NCI-H82 treated with DMSO at 0.1 percent for 48 hours (cell line): ENCODE data around the gene NRXN3.
"Not testable (repeated sequence)": the region's sequence is repeated elsewhere in the genome, so short reads cannot be mapped to it uniquely, and the experiment has no call there.

Experiments used
- DNase-seq: peaks from one replicate; lab custom pipeline; 2025; ENCODE audit not compliant: unreplicated experiment; lab: John Stamatoyannopoulos, UW

NRXN3 gene

DNA sequence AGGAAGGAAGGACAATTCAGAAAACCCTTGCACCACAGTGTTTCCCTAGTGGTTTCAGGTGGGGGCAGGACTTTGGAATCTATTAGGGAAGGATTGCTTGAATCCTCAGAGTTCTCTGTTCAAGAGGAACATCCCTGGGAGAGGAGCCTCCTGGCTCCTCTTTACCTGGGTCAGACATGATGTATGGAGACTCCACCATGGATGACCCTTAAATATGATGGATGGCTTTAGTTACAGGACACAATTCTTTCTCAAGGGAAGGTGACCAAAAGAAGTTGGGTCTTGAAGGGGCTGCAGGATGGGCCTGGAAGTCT is 396.6 kb downstream of the NRXN3 start:
- no peak for DNase-seq

DNA sequence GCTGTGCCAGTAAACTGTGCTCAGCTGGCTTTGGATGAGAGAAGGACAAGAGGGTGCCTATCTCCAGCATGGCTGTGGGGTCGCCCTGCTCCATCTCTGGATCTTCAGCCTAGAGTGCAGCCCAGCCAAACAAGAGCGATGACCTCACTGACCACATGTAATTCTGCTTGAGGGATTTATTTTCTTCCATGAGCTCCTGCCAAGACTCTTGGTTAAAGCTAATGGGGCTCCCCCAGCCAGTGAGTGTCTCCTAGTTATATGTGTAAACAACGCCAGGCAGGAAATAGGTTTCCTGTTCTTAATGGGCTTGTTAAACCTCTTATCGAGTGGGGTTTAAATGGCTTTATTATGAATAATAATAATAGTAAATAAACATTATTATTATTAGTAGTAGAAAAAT is 397.2 kb downstream of the NRXN3 start:
- no peak for DNase-seq

- DNase-seq, result not testable (repeated sequence)
These were observed 403.6 kb downstream of the NRXN3 start for GRCh38 chr14:78573736-78574135.

DNA sequence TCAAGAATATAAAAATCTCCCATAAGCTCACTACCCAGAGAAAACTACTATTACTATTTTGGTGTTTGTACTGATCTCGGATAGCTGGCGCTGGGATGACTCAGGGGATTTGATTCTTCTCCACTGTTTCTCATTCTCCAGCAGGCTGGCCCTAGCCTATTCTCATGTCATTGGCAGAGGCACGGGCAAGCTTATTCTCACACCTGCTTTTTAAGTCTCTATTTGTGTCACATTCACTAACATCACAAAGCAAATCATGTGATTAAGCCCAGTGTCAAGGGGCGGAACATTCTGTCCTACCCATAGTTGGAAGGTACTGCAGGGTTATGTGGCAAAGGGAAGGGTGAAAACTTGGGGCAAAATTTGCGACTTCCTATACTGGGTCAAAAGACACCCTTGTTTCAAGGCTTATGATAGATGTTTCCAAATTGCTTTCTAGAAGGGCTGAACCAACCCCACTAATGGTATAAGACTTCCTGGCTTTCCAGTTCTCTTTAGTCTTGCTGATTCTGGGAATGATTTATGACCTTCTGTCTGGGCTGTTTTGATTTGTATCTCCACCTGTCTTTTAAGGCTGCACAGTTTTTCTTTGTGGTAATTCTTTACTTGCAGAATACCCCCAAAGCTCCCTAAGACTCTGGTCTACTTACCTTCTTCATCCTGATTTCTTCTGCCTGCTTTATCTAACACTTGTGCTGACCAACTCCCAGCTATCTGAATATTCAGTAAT is 406.4 kb downstream of the NRXN3 start:
- no peak for DNase-seq

DNA sequence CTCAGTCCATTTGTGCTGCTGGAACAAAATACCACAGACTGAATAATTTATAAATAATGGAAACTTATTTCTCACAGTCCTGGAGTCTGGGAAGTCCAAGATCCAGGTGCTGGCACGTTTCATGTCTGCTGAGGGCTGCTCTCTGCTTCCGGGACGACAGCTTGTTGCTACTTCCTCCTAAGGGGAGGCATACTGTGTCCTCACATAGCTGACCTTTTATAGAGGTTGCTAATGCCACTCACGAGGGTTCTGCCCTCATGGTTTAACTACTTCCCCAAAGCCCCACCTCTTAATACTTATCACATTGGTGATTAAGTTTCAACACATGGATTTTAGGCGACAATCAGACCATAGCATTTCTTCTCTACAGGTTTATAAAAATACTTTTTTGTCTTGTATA is 411.1 kb downstream of the NRXN3 start:
- no peak for DNase-seq

GRCh38 chr14:78586681-78587080 is 416.5 kb downstream of the NRXN3 start:
- DNase-seq, result peak; percentile 48

DNA sequence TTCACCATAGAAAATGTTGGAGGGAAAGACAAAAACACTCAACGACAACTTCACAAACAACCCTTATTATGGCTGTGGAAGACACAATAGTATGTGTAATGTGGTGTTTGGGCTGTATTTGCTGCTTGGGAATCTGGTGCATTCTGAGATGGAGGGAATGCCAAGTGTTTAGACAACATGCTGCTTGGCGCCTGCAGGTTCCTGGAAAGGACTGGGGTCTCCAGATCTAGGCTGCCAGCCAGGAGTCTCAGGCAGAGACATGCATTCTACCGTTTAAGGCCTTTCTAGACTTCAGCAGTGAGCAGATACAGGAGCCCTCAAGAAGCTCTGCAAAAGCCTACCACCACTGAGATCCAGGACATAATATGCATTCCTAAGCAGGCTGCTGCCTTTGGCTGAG is 418.7 kb downstream of the NRXN3 start:
- DNase-seq, result no peak

DNA sequence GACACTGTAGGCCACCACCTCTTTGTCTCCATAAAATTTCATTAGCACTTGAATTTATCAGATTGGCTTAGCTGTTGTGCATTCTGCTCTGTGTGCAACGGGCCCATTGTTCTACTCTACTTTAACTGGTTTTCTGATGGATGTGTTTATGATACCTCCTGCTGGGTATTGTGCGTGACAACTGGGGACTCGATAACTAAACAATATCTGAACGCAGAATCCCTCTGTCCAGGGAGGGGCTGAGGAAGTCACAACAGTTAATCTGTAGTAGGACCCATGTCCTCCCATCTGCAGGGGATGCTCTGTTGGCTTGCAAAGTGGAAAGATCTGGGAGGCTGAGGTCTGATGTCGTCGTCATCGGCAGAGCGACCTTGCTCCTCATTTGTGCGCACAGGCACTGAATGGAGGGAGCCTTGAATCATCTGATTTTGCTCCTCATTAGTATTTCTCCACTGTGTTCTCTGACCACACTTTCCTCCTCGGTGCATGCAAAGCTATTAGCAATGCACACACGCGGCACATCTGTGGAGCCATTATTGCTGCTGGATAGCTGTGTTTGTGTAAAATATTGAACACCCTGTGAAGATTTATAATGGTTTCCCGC is 422.5 kb downstream of the NRXN3 start:
- no peak for DNase-seq

DNA sequence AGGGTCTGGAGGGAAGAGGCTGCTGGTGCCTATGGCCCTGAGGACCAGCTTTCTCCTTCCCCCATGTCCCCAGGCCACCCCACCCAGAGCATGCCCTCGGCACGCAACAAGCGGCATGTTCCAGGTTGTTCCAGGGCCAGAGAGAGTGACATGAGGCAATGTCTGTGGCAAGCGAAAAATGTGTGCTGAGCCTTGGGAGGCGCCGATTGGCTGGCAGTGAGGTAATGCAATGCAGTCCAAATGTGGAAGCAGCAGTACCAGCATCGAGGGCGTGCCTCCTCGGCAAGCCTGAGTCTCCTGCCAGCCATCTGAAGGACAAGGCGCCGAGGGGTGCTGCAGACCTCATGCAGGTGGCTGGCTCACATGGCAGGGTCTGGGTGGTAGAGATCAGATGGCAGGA is 423.8 kb downstream of the NRXN3 start:
- no peak for DNase-seq

- no peak for DNase-seq
These were observed 425.6 kb downstream of the NRXN3 start for GRCh38 chr14:78595797-78596196.

DNA sequence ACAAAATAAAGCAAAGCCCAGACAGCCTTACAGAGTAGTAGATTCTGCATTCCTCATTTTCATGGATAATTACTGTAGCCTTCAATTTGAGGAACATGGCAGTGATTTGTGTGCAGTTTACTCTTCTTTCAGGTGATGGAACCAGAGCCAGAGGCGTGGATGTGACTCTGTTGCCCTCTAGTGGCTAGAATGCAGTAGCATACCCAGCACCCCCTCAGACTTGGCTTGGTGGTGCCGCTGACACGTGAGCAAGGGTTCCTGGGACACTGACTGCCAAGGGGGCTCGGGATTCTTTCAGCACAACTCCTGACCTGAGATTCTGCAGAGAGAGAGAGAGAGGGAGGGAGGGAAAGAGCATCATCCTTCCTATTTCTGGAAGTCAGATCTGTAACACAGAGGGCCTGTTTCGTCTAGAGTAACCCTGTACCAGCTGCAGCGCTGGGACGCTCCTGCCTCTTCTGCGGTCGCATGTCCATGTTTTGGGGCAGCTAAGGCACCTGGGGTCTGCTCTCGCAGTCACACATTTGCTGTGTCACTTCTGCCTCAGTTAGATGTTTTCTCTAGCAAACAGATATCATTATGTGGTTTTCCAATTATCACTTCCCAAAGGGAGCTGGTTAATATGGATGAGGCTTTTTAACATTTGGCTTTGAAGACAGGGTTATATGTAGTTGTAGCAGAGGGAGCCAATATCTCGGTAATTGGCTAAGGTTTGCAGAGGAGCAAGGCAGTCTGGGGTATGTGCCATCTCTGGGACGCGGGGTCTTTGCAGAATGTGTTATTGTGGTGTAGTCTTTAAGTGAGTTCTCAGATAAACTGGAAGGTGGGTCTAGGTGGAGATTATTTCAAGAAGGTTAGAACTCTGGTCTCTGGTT is 428.1 kb downstream of the NRXN3 start:
- DNase-seq, result peak; percentile 1

DNA sequence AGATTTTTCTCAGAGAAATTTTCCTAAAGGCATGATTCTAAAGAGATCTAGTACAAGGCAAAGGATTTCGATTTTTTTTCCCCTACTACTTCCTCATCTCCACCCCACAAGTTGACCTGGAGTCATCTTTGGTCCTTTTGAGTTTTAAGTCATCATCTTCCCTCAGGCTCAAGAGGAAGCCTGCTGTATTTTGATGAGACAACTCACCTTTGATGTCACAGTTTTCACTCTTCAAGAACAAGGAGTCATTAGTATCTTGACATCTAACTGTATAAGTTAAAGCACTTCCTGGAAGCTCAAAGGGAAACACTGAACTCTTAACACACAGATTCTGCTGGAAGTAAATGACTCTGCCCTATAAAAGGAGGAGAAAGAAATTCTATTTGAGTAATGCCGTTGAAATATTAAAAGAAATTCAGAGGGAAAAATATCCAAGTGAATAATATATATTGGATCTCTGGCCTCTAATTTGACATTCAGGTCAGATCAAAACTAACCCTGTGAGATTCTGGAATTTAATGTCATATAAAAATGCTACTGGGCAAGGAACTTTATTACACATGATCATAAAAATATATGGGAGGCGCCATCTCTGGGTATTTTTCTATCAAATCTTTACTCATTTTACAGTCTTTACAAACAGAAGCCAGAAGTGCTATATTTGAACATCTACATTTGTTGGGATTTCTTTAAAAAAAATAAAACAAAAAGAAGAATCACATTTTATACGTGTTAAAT is 435.0 kb downstream of the NRXN3 start:
- no peak for DNase-seq

- no peak for DNase-seq
These were observed 435.8 kb downstream of the NRXN3 start for GRCh38 chr14:78605897-78606500.

- DNase-seq, result peak; percentile 54
These were observed 439.0 kb downstream of the NRXN3 start for GRCh38 chr14:78608998-78609787.

DNA sequence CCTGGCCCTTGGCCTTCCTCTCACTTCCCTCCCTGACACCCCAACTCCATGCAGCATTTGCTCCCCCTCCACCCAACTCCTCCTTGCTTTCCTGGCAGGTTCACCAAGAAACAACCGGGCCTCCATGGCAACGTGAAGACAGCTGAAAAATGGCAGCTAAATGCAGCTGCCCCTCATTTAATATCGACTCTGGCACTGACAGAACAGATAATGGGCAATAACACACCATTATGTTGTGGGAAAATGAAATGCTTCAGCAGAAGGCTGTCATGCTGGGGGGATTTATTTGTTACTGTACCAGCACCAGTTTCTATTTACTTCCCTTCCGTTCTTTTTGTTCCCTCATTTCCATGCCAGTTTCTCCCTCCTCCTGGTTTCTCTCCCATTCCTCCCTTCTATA is 440.8 kb downstream of the NRXN3 start:
- no peak for DNase-seq

DNA sequence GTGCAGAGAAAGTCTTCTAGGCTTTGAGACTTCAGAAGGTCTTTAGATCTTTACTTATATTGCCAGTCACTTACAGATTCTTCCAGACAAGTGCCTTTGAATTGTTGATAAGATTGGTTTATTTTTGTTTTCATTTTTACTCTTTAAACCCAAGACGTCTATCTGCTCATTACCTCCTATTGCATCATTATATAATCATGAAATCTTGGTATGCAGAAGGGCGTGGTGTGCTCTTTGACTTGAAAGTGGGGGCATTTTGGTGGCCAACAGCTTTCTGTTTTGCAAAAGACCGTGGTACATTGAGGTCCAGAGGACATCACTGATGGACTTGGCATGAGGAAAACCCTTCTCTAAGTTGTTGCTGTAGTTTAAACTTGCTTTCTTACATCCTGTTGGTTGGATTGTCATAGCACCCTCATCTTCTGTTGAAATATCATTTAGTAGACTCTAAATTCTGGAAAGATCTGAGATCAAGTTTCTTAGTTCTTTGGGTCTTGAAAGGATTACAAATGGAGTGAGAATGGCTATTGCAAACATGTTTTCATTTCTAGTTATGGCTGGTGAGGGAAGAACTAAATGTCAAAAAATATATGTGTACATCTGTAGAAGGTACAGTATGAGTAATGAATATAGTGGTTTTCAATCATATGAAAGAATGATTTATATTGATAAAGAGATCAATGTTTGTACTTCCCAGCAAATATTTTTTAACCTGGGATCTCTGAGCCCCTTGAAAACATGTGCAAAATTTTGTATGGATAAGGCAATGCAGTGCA is 441.8 kb downstream of the NRXN3 start:
- no peak for DNase-seq

- DNase-seq, result no peak
These were observed 442.5 kb downstream of the NRXN3 start for GRCh38 chr14:78612666-78613065.

- DNase-seq, result no peak
These were observed 444.4 kb downstream of the NRXN3 start for GRCh38 chr14:78614593-78614992.

- DNase-seq, result no peak
These were observed 447.6 kb downstream of the NRXN3 start for GRCh38 chr14:78617735-78618134.
